Measurements from ENCODE around the gene ABCC4. TPM values are rescaled to one million over a fixed set of nuclear protein-coding genes. Genes with fewer than 3 reads are reported as not detected.
A peak's percentile ranks its signal among the peaks of the same experiment; 100 is the strongest.

Gene ABCC4
- total and polyA plus RNA-seq, 8 donors = 1.5 to 87.2 (median 29.7) TPM

DNA sequence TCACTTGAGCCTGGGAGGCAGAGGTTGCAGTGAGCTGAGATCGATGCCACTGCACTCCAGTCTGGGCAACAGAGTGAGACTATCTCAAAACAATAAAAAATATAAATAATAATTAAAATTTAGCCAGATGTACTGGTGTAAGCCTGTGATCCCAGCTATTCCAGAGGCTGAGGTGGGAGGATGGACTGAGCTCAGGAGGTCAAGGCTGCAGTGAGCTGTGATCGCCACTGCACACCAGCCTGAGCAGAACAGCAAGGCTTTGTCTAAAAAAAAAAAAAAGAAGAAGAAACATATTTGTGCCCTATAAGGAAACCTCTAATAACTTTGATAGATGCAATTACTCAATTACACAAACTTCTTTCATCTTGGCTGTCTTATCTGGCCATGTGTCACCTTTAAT lies 52.3 kb downstream of the ABCC4 start:
- Histone ChIP-seq H3K4me3 (no peak overlapping the region), H3K4me1 (peaks cover 0 to 6% (median 0%) of the 10 kb centered on the region in 4 donors), H3K27ac (no peak overlapping the region), H3K27me3 (no peaks in the 10 kb centered on the region), H3K9me3 (no peaks in the 10 kb centered on the region), H3K36me3 (peaks cover 0 to 16% (median 11%) of the 10 kb centered on the region in 4 donors)
- intact Hi-C loops (cut with DNase I; ENCODE audit: low total_unique reads) = no loop called here
- TF ChIP-seq POLR2AphosphoS5 (IDR thresholded peaks at IDR 0.05) (no peak), CTCF (IDR thresholded peaks at IDR 0.05) (no peak), EP300 (IDR thresholded peaks at IDR 0.05) (no peak), POLR2A (IDR thresholded peaks at IDR 0.05) (no peak)
- 83 to 98% (median 97%) methylated on average over 2 of the region's 2 CpGs for WGBS, 5 donors
- DNase-seq = no peak

DNA sequence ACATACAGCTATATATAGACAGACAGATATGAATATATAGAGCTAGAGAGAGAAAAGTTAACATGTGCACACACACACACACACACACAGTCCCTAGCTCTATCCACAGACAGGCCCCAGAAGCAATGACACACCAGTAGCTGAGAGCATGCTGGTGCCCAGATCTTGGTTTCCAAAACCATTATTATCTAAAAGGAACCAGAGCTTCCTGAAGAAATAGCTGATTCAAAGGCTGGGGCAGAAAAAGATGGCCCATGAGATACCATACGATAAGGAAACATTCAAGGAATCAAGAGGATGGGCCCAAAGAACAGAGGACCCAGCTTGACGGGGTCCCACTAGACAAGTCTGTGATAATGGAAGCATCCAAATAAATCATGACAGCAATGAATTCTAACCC lies 53.4 kb downstream of the ABCC4 start:
- 85 to 88% (median 86%) methylated on average over 2 of the region's 2 CpGs for WGBS, 5 donors
- TF ChIP-seq CTCF (IDR thresholded peaks at IDR 0.05) = no peak
- no peak for TF ChIP-seq EP300 (IDR thresholded peaks at IDR 0.05)
- TF ChIP-seq POLR2A (IDR thresholded peaks at IDR 0.05) = no peak
- TF ChIP-seq POLR2AphosphoS5 (IDR thresholded peaks at IDR 0.05) = no peak

DNA sequence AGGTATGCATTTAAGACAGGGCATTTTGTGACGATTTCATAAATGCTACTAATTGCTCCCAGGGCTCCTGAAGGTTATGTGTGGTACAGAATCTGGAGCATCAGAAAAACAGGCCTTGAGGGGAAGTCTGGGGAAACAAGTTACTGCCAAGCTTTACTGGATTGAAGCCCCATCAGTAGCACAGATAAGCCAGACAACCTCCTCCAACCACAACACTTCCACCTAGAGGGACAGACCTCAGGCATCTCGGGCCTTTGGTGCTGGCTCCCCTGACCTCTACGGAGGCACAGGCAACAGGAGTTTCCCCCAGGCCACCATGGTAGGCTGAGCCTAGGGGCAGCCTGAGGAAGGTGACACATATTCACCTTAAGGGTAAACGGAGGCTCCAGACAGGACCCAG lies 54.1 kb downstream of the ABCC4 start:
- Histone ChIP-seq H3K4me1 (peaks cover 0 to 6% (median 0%) of the 10 kb centered on the region in 4 donors), H3K4me3 (no peak overlapping the region), H3K9me3 (no peaks in the 10 kb centered on the region), H3K27me3 (no peaks in the 10 kb centered on the region), H3K27ac (no peak overlapping the region), H3K36me3 (peaks cover 0 to 16% (median 11%) of the 10 kb centered on the region in 4 donors)
- no peak for DNase-seq
- intact Hi-C loops (cut with DNase I; ENCODE audit: low total_unique reads) = no loop called here
- TF ChIP-seq CTCF (IDR thresholded peaks at IDR 0.05) = no peak
- TF ChIP-seq POLR2A (IDR thresholded peaks at IDR 0.05) = no peak
- TF ChIP-seq POLR2AphosphoS5 (IDR thresholded peaks at IDR 0.05) = no peak
- TF ChIP-seq EP300 (IDR thresholded peaks at IDR 0.05) = no peak
- WGBS, 5 donors = 80 to 95% (median 89%) methylated on average over 4 of the region's 4 CpGs

More for the DNA sequence above, 53.4 kb downstream of the ABCC4 start:
- peaks cover 0 to 6% (median 0%) of the 10 kb centered on the region in 4 donors for H3K4me1 ChIP-seq
- H3K4me3 ChIP-seq = no peak overlapping the region
- DNase-seq = no peak
- H3K9me3 ChIP-seq = no peaks in the 10 kb centered on the region
- no peak overlapping the region for H3K27ac ChIP-seq
- H3K36me3 ChIP-seq = peaks cover 0 to 16% (median 11%) of the 10 kb centered on the region in 4 donors
- intact Hi-C loops (cut with DNase I; ENCODE audit: low total_unique reads) = no loop called here
- H3K27me3 ChIP-seq = no peaks in the 10 kb centered on the region

GRCh38 chr13:95246292-95247082 lies 54.8 kb downstream of the ABCC4 start:
- Histone ChIP-seq H3K27ac (no peak overlapping the region), H3K27me3 (no peaks in the 10 kb centered on the region), H3K4me3 (no peak overlapping the region), H3K4me1 (peaks cover 0 to 6% (median 0%) of the 10 kb centered on the region in 4 donors), H3K9me3 (no peaks in the 10 kb centered on the region), H3K36me3 (peaks cover 0 to 16% (median 11%) of the 10 kb centered on the region in 4 donors)
- peak in 1 of 2 donors; percentile 39 for DNase-seq
- intact Hi-C loops (cut with DNase I; ENCODE audit: low total_unique reads) = no loop called here
- WGBS, 5 donors = 64 to 71% (median 67%) methylated on average over 10 of the region's 10 CpGs
- TF ChIP-seq POLR2AphosphoS5 (IDR thresholded peaks at IDR 0.05) = no peak
- no peak for TF ChIP-seq EP300 (IDR thresholded peaks at IDR 0.05)
- no peak for TF ChIP-seq CTCF (IDR thresholded peaks at IDR 0.05)
- no peak for TF ChIP-seq POLR2A (IDR thresholded peaks at IDR 0.05)

Data from stomach (tissue), 9 donors.